ENCODE results near the gene RANBP3.

DNA sequence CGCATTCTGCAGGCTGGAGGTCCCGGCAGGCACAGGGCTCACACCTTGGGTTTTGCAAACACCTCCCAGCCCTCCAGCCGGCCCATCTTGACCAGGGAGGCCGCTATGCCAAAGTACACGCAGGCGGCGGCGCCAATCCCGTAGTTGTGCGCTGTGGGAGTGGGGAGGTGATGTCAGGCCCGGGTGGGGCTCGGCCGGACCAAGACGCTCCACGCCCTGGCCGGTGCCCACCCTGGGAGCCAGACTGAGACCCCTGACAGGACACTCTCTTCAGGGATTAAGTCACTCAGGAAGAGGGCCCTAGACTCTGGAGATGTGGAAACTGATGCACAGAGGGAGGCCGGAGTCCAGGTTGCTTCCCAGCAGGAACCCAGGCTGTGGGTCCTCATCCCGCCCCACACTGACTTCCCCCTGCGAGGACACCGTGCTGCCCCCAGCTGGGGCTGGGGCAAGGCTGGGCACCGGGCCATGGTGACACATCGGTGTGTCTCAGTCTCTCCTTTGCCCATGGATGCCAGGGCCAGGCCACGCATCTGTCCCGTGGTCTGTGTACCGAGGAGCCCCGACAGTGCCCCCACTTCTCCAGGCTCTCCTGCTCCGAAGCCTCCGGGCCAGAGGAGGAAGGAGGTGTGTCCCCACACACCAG is 83.1 kb downstream of the RANBP3 start:
- TF ChIP-seq CTCF (IDR thresholded peaks at IDR 0.05) (no peak), EZH2 (IDR thresholded peaks at IDR 0.05) (no peak)

Measured in neural progenitor cell (in vitro differentiated cells).